A549 (cell line): Measurements from ENCODE around the gene JAML. TPM values are rescaled to one million over a fixed set of nuclear protein-coding genes. Genes with fewer than 3 reads are reported as not detected.

ENCODE experiments used
- ATAC-seq, 2 experiments: fragments of 200-7000 bp in 1 of 2; fragments of >200 bp in 1 of 2; cut with Nextera tagmentation in 1 of 2; cut with Tn5 transposase in 1 of 2; 3 replicates each; pipeline versions ENCODE4 v1.8.0 to v1.9.1; 2018 to 2020; ENCODE audit warnings: mild to moderate bottlenecking in 1 of 2, moderate library complexity in 1 of 2
- CTCF ChIA-PET: fragments of 300-600 bp; sonication (Branson Sonifier 250); formaldehyde crosslinking; extraction: SDS; loops from one replicate; lab custom pipeline; 2021; ENCODE audit warnings: antibody characterized with exemption, inconsistent platforms; lab: Yijun Ruan, JAX
- POLR2A ChIA-PET: fragments of 350-600 bp; formaldehyde crosslinking; extraction: SDS; loops from one replicate; lab custom pipeline; 2021; ENCODE audit warnings: antibody characterized with exemption, inconsistent platforms; lab: Yijun Ruan, JAX
- DNase-seq, 2 experiments: peaks; one replicate each; pipeline versions ENCODE4 v3.0.0 to v3.0.0-alpha.2; 2011 to 2016; ENCODE audit warnings: low read depth in 1 of 2, low spot score in 1 of 2
- FAIRE-seq: peaks from 2 replicates; lab custom pipeline; 2011; peaks lifted over from hg19 to GRCh38; lab: Jason Lieb, UNC
- H3K27ac ChIP-seq, 2 experiments: fragments of >200 bp; sonication (Bioruptor Twin); formaldehyde crosslinking; 3 replicates each; pipeline ENCODE4 v1.5.1; 2016 to 2017
- H3K4me1 ChIP-seq: fragments of >200 bp; sonication (Bioruptor Twin); formaldehyde crosslinking; 3 replicates; pipeline ENCODE4 v1.6.1; 2016
- H3K4me2 ChIP-seq: fragments of >200 bp; sonication (Bioruptor Twin); formaldehyde crosslinking; 3 replicates; pipeline ENCODE4 v1.6.1; 2016
- H3K4me3 ChIP-seq: fragments of >200 bp; sonication (Bioruptor Twin); formaldehyde crosslinking; 3 replicates; pipeline ENCODE4 v1.5.1; 2016
- H3K9me3 ChIP-seq: fragments of >200 bp; sonication (Bioruptor Twin); formaldehyde crosslinking; 3 replicates; pipeline ENCODE4 v1.6.1; 2016
- BHLHE40 ChIP-seq: IDR thresholded peaks from 2 replicates; pipeline ENCODE4 v1.6.1; 2012; ENCODE audit warnings: low read depth, low read length, inconsistent platforms
- CBX2 ChIP-seq: fragments of 200-600 bp; sonication (generic); IDR thresholded peaks from 2 replicates; pipeline ENCODE4 v1.6.1; 2016; ENCODE audit warnings: low read depth, mild to moderate bottlenecking, borderline replicate concordance
- CBX8 ChIP-seq: fragments of 200-600 bp; sonication (generic); IDR thresholded peaks from 2 replicates; pipeline ENCODE4 v1.6.1; 2016
- CEBPB ChIP-seq, 2 experiments: fragments of >200 bp in 1 of 2; sonication (Bioruptor Twin) in 1 of 2; formaldehyde crosslinking in 1 of 2; IDR thresholded peaks; 2 replicates each; pipeline ENCODE4 v1.6.1; 2012 to 2016
- CHD2 ChIP-seq: fragments of 150-350 bp; IDR thresholded peaks from 2 replicates; pipeline ENCODE4 v1.6.1; 2014; ENCODE audit warnings: low read length; ENCODE audit not compliant: partially characterized antibody
- CHD4 ChIP-seq: fragments of 200-600 bp; sonication (generic); IDR thresholded peaks from 2 replicates; pipeline ENCODE4 v1.6.1; 2016; ENCODE audit warnings: antibody characterized with exemption, mild to moderate bottlenecking, borderline replicate concordance
- EHMT2 ChIP-seq: fragments of 200-600 bp; sonication (generic); IDR thresholded peaks from 2 replicates; pipeline ENCODE4 v1.6.1; 2016; ENCODE audit warnings: antibody characterized with exemption, low read depth, mild to moderate bottlenecking, moderate library complexity
- EP300 ChIP-seq, 2 experiments: fragments of >200 bp; sonication (Bioruptor Twin); formaldehyde crosslinking; IDR thresholded peaks; 2 replicates in 1 of 2; 3 replicates in 1 of 2; pipeline ENCODE4 v1.6.1; 2016 to 2017
- GATA3 ChIP-seq: IDR thresholded peaks from 2 replicates; pipeline ENCODE4 v1.6.1; 2012; ENCODE audit warnings: borderline replicate concordance
- HEYL ChIP-seq: fragments of 250-450 bp; sonication (Bioruptor Pico); IDR thresholded peaks from 2 replicates; pipeline ENCODE4 v1.8.0; 2021; ENCODE audit warnings: mild to moderate bottlenecking, moderate library complexity
- HOXB13 ChIP-seq: fragments of 250-450 bp; sonication (Bioruptor Pico); IDR thresholded peaks from 2 replicates; pipeline ENCODE4 v1.5.0; 2020; ENCODE audit warnings: low read depth, mild to moderate bottlenecking, moderate library complexity
- HOXB5 ChIP-seq: fragments of 250-450 bp; sonication (Bioruptor Pico); IDR thresholded peaks from 2 replicates; pipeline ENCODE4 v1.5.0; 2020; ENCODE audit warnings: mild to moderate bottlenecking, moderate library complexity
- JUNB ChIP-seq: fragments of >200 bp; sonication (Bioruptor Twin); formaldehyde crosslinking; IDR thresholded peaks from 2 replicates; pipeline ENCODE4 v1.6.1; 2016
- KDM1A ChIP-seq: fragments of 200-600 bp; sonication (generic); IDR thresholded peaks from 2 replicates; pipeline ENCODE4 v1.6.1; 2016; ENCODE audit warnings: low read depth, mild to moderate bottlenecking
- KDM5A ChIP-seq: fragments of 200-600 bp; sonication (generic); IDR thresholded peaks from 2 replicates; pipeline ENCODE4 v1.6.1; 2016; ENCODE audit warnings: antibody characterized with exemption, mild to moderate bottlenecking
- MAFK ChIP-seq: fragments of 450-650 bp; IDR thresholded peaks from 2 replicates; pipeline ENCODE4 v1.6.1; 2014; ENCODE audit not compliant: partially characterized antibody
- MAZ ChIP-seq: fragments of 150-350 bp; IDR thresholded peaks from 2 replicates; pipeline ENCODE4 v1.6.1; 2014; ENCODE audit warnings: antibody characterized with exemption, low read depth, low read length, borderline replicate concordance
- NFE2L2 ChIP-seq: fragments of 150-350 bp; conservative IDR thresholded peaks from 2 replicates; pipeline ENCODE4 v1.6.1; 2014; ENCODE audit warnings: low read length
- NPAS2 ChIP-seq: fragments of 250-450 bp; sonication (Bioruptor Pico); IDR thresholded peaks from 2 replicates; pipeline ENCODE4 v1.8.0; 2022; ENCODE audit warnings: mild to moderate bottlenecking, moderate library complexity, borderline replicate concordance
- PHF8 ChIP-seq: fragments of 200-600 bp; sonication (generic); IDR thresholded peaks from 2 replicates; pipeline ENCODE4 v1.6.1; 2016; ENCODE audit warnings: low read depth, mild to moderate bottlenecking, antibody characterized with exemption, moderate library complexity, borderline replicate concordance
- POLR2AphosphoS2 ChIP-seq: conservative IDR thresholded peaks from 2 replicates; pipeline ENCODE4 v1.6.1; 2012; ENCODE audit warnings: low read length, improper control_type of control experiment, inconsistent platforms
- RARB ChIP-seq: fragments of 250-450 bp; sonication (Bioruptor Pico); IDR thresholded peaks from 2 replicates; pipeline ENCODE4 v1.8.0; 2021; ENCODE audit warnings: mild to moderate bottlenecking, moderate library complexity
- ZC3H11A ChIP-seq: fragments of 450-650 bp; IDR thresholded peaks from 2 replicates; pipeline ENCODE4 v1.6.1; 2014; ENCODE audit warnings: antibody characterized with exemption, mild to moderate bottlenecking
- ZNF302 ChIP-seq: fragments of 250-450 bp; sonication (Bioruptor Pico); IDR thresholded peaks from 2 replicates; pipeline ENCODE4 v1.9.0; 2021; ENCODE audit warnings: inconsistent platforms, mild to moderate bottlenecking, moderate library complexity
- WGBS: methylation state at CpG from one replicate; pipeline ENCODE4 v1.1.6; 2017; ENCODE audit errors: missing lambda C conversion rate; 5-methylcytosine and 5-hydroxymethylcytosine counted together
- polyA plus RNA-seq, 4 experiments: library from polyadenylated mRNA; depleted of rRNA in 3 of 4; stranded (reverse); fragments of >200 nt; fragmentation: RNase III in 1 of 4; extraction: RNeasy Plus Mini Kit Qiagen cat#74134 plus additional on column Dnase treatment in 1 of 4; gene quantifications; 2 replicates in 3 of 4; 3 replicates in 1 of 4; pipeline ENCODE4 v1.2.3, GENCODE V29; 2011 to 2017

Gene JAML
- polyA plus RNA-seq, 2 of the 4 experiments (the other 2 are of a cell fraction) = not detected

GRCh38 chr11:118175031-118175992 lies 49.5 kb downstream of the JAML start:
- DNase-seq = peak in 1 of 2 experiments; percentile 14
- Histone ChIP-seq H3K4me1 (peaks cover 14% of the 10 kb centered on the region), H3K4me3 (no peak overlapping the region), H3K9me3 (no peaks in the 10 kb centered on the region), H3K4me2 (peak overlapping the region; percentile 37; the same call in 2 of the 3 replicates), H3K27ac (peak overlapping the region in 1 of 2 experiments; percentile 24; a peak in 3 of 6 replicates)
- WGBS = 61% methylated on average over 9 of the region's 13 CpGs
- ChIA-PET CTCF (interaction anchor here (0.8 to 1.2 kb wide), 3 partner anchors 9 to 31 kb away, joined by 3 to 6 read pairs (median 3); no protein-coding TSS in a partner anchor), POLR2A (no interaction called here)
- ATAC-seq = peak in 1 of 2 experiments; percentile 14; a peak in 2 of 6 replicates
- TF ChIP-seq EHMT2 (no peak), CEBPB (IDR thresholded peaks at IDR 0.05) (no peak), CHD2 (no peak), BHLHE40 (no peak), CHD4 (no peak), HEYL (CRISPR knock-in tag) (no peak), NFE2L2 (no peak), GATA3 (no peak), PHF8 (no peak)
- FAIRE-seq = no peak

GRCh38 chr11:118174006-118174567 lies 50.7 kb downstream of the JAML start:
- Histone ChIP-seq H3K4me1 (peaks cover 10% of the 10 kb centered on the region; the same call in 2 of the 3 replicates), H3K27ac (no peak overlapping the region), H3K4me2 (no peak overlapping the region), H3K4me3 (no peak overlapping the region), H3K9me3 (no peaks in the 10 kb centered on the region)
- FAIRE-seq (no peak), DNase-seq (no peak), ATAC-seq (no peak)
- ChIA-PET CTCF (interaction anchor here (1.2 to 11.1 kb wide), 3 partner anchors 11 to 30 kb away, joined by 3 to 165 read pairs (median 6); no protein-coding TSS in a partner anchor), POLR2A (no interaction called here)
- 62% methylated on average over 9 of the region's 9 CpGs for WGBS
- TF ChIP-seq MAFK = no peak
- TF ChIP-seq POLR2AphosphoS2 = no peak
- no peak for TF ChIP-seq MAZ
- TF ChIP-seq ZC3H11A = no peak
- TF ChIP-seq RARB (CRISPR knock-in tag) = no peak

GRCh38 chr11:118172356-118172755 lies 52.5 kb downstream of the JAML start:
- no peak overlapping the region for H3K4me2 ChIP-seq
- TF ChIP-seq RARB (CRISPR knock-in tag) = no peak
- no peak for TF ChIP-seq CBX2
- no peak for TF ChIP-seq BHLHE40
- no peak for TF ChIP-seq NFE2L2
- TF ChIP-seq NPAS2 (CRISPR knock-in tag) = no peak
- no peak for TF ChIP-seq KDM5A
- TF ChIP-seq HOXB5 (CRISPR knock-in tag) = no peak
- TF ChIP-seq ZNF302 (CRISPR knock-in tag) = no peak
- TF ChIP-seq HOXB13 (CRISPR knock-in tag) = no peak
- no peak for TF ChIP-seq PHF8
- TF ChIP-seq EP300 (IDR thresholded peaks at IDR 0.05) = no peak
- no peak for TF ChIP-seq CBX8
- TF ChIP-seq KDM1A = no peak
- TF ChIP-seq JUNB = no peak
- no peak for TF ChIP-seq CHD2
- no peak; a peak in 1 of 6 replicates for ATAC-seq
- peaks cover 10% of the 10 kb centered on the region; the same call in 2 of the 3 replicates for H3K4me1 ChIP-seq
- no peak overlapping the region for H3K4me3 ChIP-seq
- WGBS = 63% methylated on average over 6 of the region's 9 CpGs
- H3K27ac ChIP-seq = no peak overlapping the region
- no peaks in the 10 kb centered on the region for H3K9me3 ChIP-seq
- no peak for DNase-seq
- ChIA-PET POLR2A (no interaction called here), CTCF (interaction anchor here (0.6 to 11.1 kb wide), 20 partner anchors 9 to 337 kb away, joined by 3 to 165 read pairs (median 4); partner anchors contain the start of gene SCN4B)
- no peak for FAIRE-seq
